Measurements from ENCODE around the gene RANBP17. TPM values are rescaled to one million over a fixed set of nuclear protein-coding genes. Genes with fewer than 3 reads are reported as not detected.

Gene RANBP17
- total and polyA plus RNA-seq, 2 donors (not counting 1 experiment from before 2014, with no cell fraction given), result 3.1 to 3.5 TPM

DNA sequence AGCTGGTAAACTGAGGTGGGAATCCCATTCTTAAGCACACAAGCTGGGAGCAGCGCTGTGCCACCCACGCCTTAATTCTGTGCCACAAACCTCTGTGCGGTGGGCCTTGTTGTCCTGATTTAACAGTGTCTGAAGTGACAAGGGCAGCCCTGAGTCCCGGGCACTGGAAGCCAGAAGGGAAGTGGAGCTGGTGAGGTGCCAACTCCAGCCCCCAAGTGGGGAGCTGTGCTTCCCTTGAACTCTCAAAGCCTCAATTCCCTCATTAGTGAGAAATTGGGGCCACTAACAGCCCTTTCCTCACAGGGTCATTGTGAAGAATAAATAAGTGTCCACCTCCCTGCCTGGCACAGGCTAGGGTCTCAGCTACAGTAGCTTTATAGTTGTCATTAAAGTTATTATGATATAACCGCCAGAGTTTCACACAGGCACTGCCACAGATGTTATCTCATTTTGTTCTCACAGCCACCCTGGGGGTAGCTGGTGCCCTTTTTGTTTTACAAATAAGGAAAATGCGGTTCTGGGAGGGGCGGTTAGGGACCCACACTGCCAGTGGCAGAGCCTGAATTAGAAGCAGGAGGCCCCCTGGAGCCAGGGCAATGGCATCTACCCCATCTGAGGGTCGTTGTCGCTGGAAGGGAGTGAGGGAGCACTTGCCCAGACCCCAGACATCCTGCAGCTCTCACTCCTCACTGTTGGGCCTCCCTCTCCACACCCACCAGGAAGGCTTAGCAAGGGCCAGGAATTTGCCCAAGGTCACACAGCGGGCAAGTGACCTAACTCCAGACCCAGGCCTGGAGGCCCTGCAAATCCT lies 445.2 kb downstream of the RANBP17 start:
- Histone ChIP-seq H3K36me3 (ENCODE audit: control insufficient read depth, insufficient read depth, low read length) (no peaks in the 10 kb centered on the region), H3K79me2 (ENCODE audit: control insufficient read depth, insufficient read depth, low read length) (no peaks in the 10 kb centered on the region), H3K27me3 (ENCODE audit: control insufficient read depth, insufficient read depth, low read length) (peaks cover 57% of the 10 kb centered on the region), H4K20me1 (ENCODE audit: control insufficient read depth, extremely low read depth, insufficient read depth, low read length) (no peaks in the 10 kb centered on the region), H3K4me1 (ENCODE audit: control insufficient read depth, extremely low read depth, insufficient read depth, low read length) (no peaks in the 10 kb centered on the region), H3K4me3 (replicated peaks in 1 of 4; ENCODE audit: control extremely low read depth in 1 of 4, insufficient read depth in 1 of 4, low read depth in 3 of 4, low read length in 4 of 4) (no peak overlapping the region), H3K9ac (ENCODE audit: insufficient read depth, low read length) (no peak overlapping the region), H3K4me2 (ENCODE audit: extremely low read depth, insufficient read depth, low read length) (no peak overlapping the region), H2AFZ (ENCODE audit: low read length) (no peak overlapping the region), H3K9me3 (ENCODE audit: control insufficient read depth, insufficient read depth, low read depth, low read length) (no peaks in the 10 kb centered on the region), H3K27ac (ENCODE audit: insufficient read depth, low read length) (no peak overlapping the region)
- DNase-seq (ENCODE audit: low read depth in 2 of 2), result no peak
- no peak for TF ChIP-seq EZH2 (IDR thresholded peaks at IDR 0.05; ENCODE audit: low read length, missing control alignments)
- TF ChIP-seq, protein P1, sequence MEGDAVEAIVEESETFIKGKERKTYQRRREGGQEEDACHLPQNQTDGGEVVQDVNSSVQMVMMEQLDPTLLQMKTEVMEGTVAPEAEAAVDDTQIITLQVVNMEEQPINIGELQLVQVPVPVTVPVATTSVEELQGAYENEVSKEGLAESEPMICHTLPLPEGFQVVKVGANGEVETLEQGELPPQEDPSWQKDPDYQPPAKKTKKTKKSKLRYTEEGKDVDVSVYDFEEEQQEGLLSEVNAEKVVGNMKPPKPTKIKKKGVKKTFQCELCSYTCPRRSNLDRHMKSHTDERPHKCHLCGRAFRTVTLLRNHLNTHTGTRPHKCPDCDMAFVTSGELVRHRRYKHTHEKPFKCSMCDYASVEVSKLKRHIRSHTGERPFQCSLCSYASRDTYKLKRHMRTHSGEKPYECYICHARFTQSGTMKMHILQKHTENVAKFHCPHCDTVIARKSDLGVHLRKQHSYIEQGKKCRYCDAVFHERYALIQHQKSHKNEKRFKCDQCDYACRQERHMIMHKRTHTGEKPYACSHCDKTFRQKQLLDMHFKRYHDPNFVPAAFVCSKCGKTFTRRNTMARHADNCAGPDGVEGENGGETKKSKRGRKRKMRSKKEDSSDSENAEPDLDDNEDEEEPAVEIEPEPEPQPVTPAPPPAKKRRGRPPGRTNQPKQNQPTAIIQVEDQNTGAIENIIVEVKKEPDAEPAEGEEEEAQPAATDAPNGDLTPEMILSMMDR (conservative IDR thresholded peaks at IDR 0.05 in 1 of 2, IDR thresholded peaks at IDR 0.05 in 1 of 2; ENCODE audit: low read depth in 1 of 2, low read length in 2 of 2), result no peak

DNA sequence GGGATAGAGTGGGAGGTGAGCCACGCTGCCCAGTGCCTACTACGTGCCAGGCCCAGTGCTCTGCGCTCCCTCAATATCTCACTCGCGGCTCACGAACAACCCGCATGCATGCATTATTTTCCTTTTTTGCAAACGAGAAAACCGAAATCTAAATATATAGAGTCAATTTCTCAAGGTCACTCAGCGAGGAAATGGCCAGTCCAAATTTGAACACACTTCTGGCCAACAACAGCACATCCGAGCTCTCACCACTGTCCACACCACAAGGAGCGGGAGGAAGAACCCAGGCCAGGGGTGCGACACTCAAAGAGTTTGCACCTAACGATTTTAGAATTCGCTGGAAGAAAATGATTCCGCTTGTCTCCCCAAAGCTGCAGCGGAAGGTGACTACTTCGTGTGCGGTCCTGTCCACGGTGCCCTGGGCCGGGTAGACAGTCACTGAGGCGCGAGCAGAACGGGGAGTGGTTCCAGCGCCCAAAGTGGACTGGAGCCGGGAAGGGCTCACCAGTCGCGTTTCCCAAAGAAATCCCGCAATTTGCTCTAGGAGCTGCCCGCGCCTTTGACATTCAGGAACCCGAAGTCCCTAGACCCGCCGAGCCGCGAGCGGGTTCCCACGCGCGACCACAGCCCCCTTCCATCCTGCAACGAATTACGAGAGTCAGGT lies 446.1 kb downstream of the RANBP17 start:
- H3K79me2 ChIP-seq (ENCODE audit: control insufficient read depth, insufficient read depth, low read length), result no peaks in the 10 kb centered on the region
- no peaks in the 10 kb centered on the region for H3K36me3 ChIP-seq (ENCODE audit: control insufficient read depth, insufficient read depth, low read length)
- peaks cover 65% of the 10 kb centered on the region for H3K27me3 ChIP-seq (ENCODE audit: control insufficient read depth, insufficient read depth, low read length)
- no peak overlapping the region for H3K4me3 ChIP-seq (replicated peaks in 1 of 4; ENCODE audit: control extremely low read depth in 1 of 4, insufficient read depth in 1 of 4, low read depth in 3 of 4, low read length in 4 of 4)
- no peak overlapping the region for H2AFZ ChIP-seq (ENCODE audit: low read length)
- H3K9me3 ChIP-seq (ENCODE audit: control insufficient read depth, insufficient read depth, low read depth, low read length), result no peaks in the 10 kb centered on the region
- H3K4me1 ChIP-seq (ENCODE audit: control insufficient read depth, extremely low read depth, insufficient read depth, low read length), result no peaks in the 10 kb centered on the region
- H4K20me1 ChIP-seq (ENCODE audit: control insufficient read depth, extremely low read depth, insufficient read depth, low read length), result no peaks in the 10 kb centered on the region
- no peak overlapping the region for H3K27ac ChIP-seq (ENCODE audit: insufficient read depth, low read length)
- DNase-seq (ENCODE audit: low read depth in 2 of 2), result peak in 1 of 2 donors; percentile 12
- no peak overlapping the region for H3K9ac ChIP-seq (ENCODE audit: insufficient read depth, low read length)
- TF ChIP-seq, protein P1 (conservative IDR thresholded peaks at IDR 0.05 in 1 of 2, IDR thresholded peaks at IDR 0.05 in 1 of 2; ENCODE audit: low read depth in 1 of 2, low read length in 2 of 2), result no peak
- peak; percentile 41 for TF ChIP-seq EZH2 (IDR thresholded peaks at IDR 0.05; ENCODE audit: low read length, missing control alignments)
- no peak overlapping the region for H3K4me2 ChIP-seq (ENCODE audit: extremely low read depth, insufficient read depth, low read length)

DNA sequence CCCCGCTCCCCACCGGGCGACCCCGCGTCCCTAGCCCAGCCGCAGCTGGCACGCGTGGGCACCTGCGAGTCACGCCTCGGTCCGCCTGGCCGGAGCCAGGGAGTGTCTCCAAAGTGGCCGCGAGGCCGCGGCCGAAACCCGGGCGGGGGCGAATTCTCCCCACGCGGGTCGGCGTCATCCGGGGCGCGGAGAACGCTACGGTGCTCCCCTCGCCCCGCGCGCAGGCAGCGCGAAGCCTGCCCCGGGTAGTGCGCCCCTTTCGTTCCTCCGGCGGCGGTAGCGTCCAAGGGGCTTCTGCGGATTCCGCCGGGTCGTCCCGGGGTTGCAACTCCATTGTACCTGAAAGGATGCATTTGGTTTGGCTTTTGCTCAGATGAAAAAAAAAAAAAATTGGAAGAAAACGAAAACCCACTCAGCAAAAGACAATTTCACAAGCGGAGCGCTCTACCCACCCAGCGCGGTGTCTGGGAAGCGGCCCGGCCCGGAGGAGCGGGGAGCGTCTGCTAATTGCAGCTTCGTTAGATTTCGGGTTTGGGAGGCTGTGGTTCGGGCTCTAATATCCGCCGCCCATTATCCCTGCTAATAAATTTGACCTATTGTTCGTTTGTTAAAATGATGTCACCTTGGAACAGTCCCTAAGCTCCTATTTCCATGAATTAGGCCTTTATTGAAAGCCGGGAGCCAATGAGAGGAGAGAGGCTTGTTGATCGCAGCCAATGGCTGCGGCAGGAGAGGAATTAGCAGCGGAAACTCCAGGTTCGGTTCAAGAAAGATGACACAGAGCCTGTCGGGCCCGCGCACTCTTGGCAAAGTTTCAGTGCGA lies 446.8 kb downstream of the RANBP17 start, which contains the start of gene TLX3:
TLX3 (plus strand) TSS at position 796 of the 823 bp plus-strand sequence. CDS start 118 bp downstream, outside the sequence.
- H3K4me1 ChIP-seq (ENCODE audit: control insufficient read depth, extremely low read depth, insufficient read depth, low read length), result no peaks in the 10 kb centered on the region

More for the DNA sequence above, 446.8 kb downstream of the RANBP17 start, which contains the start of gene TLX3:
- Histone ChIP-seq H3K4me2 (ENCODE audit: extremely low read depth, insufficient read depth, low read length) (no peak within 1 kb of the TSS), H3K79me2 (ENCODE audit: control insufficient read depth, insufficient read depth, low read length) (no peaks in the 10 kb centered on the region), H3K9me3 (ENCODE audit: control insufficient read depth, insufficient read depth, low read depth, low read length) (no peaks in the 10 kb centered on the region), H3K27ac (ENCODE audit: insufficient read depth, low read length) (no peak within 1 kb of the TSS), H3K9ac (ENCODE audit: insufficient read depth, low read length) (no peak within 1 kb of the TSS), H3K4me3 (replicated peaks in 1 of 4; ENCODE audit: control extremely low read depth in 1 of 4, insufficient read depth in 1 of 4, low read depth in 3 of 4, low read length in 4 of 4) (no peak within 1 kb of the TSS), H3K27me3 (ENCODE audit: control insufficient read depth, insufficient read depth, low read length) (peaks cover 73% of the 10 kb centered on the region), H3K36me3 (ENCODE audit: control insufficient read depth, insufficient read depth, low read length) (no peaks in the 10 kb centered on the region), H4K20me1 (ENCODE audit: control insufficient read depth, extremely low read depth, insufficient read depth, low read length) (no peaks in the 10 kb centered on the region), H2AFZ (ENCODE audit: low read length) (no peak within 1 kb of the TSS)
- TF ChIP-seq EZH2 (IDR thresholded peaks at IDR 0.05; ENCODE audit: low read length, missing control alignments), result peak; percentile 71
- TF ChIP-seq, protein P1 (conservative IDR thresholded peaks at IDR 0.05 in 1 of 2, IDR thresholded peaks at IDR 0.05 in 1 of 2; ENCODE audit: low read depth in 1 of 2, low read length in 2 of 2), result no peak
- peak in 1 of 2 donors; percentile 31 for DNase-seq (ENCODE audit: low read depth in 2 of 2)

Measured in fibroblast of lung (primary cell).